ENCODE results near the gene PDE4B. TPM values are rescaled to one million over a fixed set of nuclear protein-coding genes. Genes with fewer than 3 reads are reported as not detected.

The PDE4B gene
- total RNA-seq, 4 donors from 2014 or later = 5.2 to 16.6 (median 9.6) TPM

- no peak for TF ChIP-seq EP300 (IDR thresholded peaks at IDR 0.05)
- TF ChIP-seq, protein P1, sequence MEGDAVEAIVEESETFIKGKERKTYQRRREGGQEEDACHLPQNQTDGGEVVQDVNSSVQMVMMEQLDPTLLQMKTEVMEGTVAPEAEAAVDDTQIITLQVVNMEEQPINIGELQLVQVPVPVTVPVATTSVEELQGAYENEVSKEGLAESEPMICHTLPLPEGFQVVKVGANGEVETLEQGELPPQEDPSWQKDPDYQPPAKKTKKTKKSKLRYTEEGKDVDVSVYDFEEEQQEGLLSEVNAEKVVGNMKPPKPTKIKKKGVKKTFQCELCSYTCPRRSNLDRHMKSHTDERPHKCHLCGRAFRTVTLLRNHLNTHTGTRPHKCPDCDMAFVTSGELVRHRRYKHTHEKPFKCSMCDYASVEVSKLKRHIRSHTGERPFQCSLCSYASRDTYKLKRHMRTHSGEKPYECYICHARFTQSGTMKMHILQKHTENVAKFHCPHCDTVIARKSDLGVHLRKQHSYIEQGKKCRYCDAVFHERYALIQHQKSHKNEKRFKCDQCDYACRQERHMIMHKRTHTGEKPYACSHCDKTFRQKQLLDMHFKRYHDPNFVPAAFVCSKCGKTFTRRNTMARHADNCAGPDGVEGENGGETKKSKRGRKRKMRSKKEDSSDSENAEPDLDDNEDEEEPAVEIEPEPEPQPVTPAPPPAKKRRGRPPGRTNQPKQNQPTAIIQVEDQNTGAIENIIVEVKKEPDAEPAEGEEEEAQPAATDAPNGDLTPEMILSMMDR (IDR thresholded peaks at IDR 0.05) = no peak
- no peak for TF ChIP-seq POLR2A (IDR thresholded peaks at IDR 0.05)
- Histone ChIP-seq H3K9me3 (no peaks in the 10 kb centered on the region), H3K27ac (no peak overlapping the region), H3K4me1 (no peaks in the 10 kb centered on the region), H3K4me3 (no peak overlapping the region), H3K27me3 (no peaks in the 10 kb centered on the region), H3K36me3 (no peaks in the 10 kb centered on the region)
- no peak for DNase-seq (ENCODE audit: low spot score in 2 of 2)
- 55 to 63% methylated on average over 2 of the region's 2 CpGs for WGBS, 2 donors
Measured at GRCh38 chr1:65910432-65910831, 117.7 kb downstream of the PDE4B start.

GRCh38 chr1:65911679-65912078, 119.0 kb downstream of the PDE4B start:
- H3K27ac ChIP-seq = no peak overlapping the region
- H3K9me3 ChIP-seq = no peaks in the 10 kb centered on the region
- TF ChIP-seq EP300 (IDR thresholded peaks at IDR 0.05) (no peak), POLR2A (IDR thresholded peaks at IDR 0.05) (no peak)
- no peaks in the 10 kb centered on the region for H3K36me3 ChIP-seq
- no peak for DNase-seq (ENCODE audit: low spot score in 2 of 2)
- no peak overlapping the region for H3K4me3 ChIP-seq
- 76 to 81% methylated on average over 2 of the region's 2 CpGs for WGBS, 2 donors
- no peaks in the 10 kb centered on the region for H3K27me3 ChIP-seq
- H3K4me1 ChIP-seq = no peaks in the 10 kb centered on the region

DNA sequence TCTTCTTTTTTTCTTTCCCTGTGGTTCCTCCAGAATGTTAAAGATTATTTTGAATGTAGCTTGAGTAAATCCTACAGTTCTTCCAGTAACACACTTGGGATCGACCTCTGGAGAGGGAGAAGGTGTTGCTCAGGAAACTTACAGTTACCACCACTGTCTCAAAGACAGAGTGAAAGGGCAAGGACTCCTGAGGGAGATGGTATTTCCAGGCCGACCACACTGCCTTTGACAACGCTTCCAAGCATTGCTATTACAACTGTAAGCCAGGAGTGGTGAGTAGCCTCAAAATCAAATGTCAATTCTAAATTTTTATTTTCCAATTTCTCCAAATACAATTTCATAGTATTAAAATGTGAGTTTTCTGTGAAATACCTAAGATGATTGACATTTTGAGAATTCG, 125.9 kb downstream of the PDE4B start:
- WGBS, 2 donors = 59 to 62% methylated on average over 4 of the region's 4 CpGs
- H3K27ac ChIP-seq = no peak overlapping the region
- H3K36me3 ChIP-seq = no peaks in the 10 kb centered on the region
- no peak overlapping the region for H3K4me3 ChIP-seq
- no peaks in the 10 kb centered on the region for H3K9me3 ChIP-seq
- DNase-seq (ENCODE audit: low spot score in 2 of 2) = no peak
- H3K4me1 ChIP-seq = no peaks in the 10 kb centered on the region
- no peak for TF ChIP-seq EP300 (IDR thresholded peaks at IDR 0.05)
- TF ChIP-seq POLR2A (IDR thresholded peaks at IDR 0.05) = no peak
- TF ChIP-seq, protein P1 (IDR thresholded peaks at IDR 0.05) = no peak
- H3K27me3 ChIP-seq = no peaks in the 10 kb centered on the region

GRCh38 chr1:65921446-65921845, 128.8 kb downstream of the PDE4B start:
- H3K27me3 ChIP-seq = no peaks in the 10 kb centered on the region
- DNase-seq (ENCODE audit: low spot score in 2 of 2) = no peak
- WGBS, 2 donors = 58 to 67% methylated on average over 4 of the region's 4 CpGs
- no peak overlapping the region for H3K27ac ChIP-seq
- no peak for TF ChIP-seq POLR2A (IDR thresholded peaks at IDR 0.05)
- TF ChIP-seq, protein P1 (IDR thresholded peaks at IDR 0.05) = no peak
- no peak for TF ChIP-seq EP300 (IDR thresholded peaks at IDR 0.05)
- no peaks in the 10 kb centered on the region for H3K9me3 ChIP-seq
- H3K36me3 ChIP-seq = no peaks in the 10 kb centered on the region
- H3K4me3 ChIP-seq = no peak overlapping the region
- H3K4me1 ChIP-seq = no peaks in the 10 kb centered on the region

DNA sequence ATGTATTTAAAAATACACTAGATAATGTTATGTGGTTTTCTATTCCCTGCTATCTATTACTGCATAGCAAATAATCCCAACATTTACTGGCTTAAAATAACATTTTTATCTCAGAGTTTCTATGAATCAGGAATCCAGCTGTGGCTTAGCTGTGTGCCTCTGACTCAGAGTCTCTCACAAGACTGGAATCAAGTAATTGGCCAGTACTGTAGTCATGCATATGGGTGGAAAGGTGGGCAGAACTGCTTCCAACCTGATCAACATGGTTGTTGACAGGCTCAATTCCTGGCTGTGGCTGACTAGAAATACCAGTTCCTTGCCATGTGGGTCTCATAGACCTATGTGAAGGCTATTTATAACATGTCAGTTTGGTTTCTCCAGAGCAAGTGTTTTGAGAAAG, 131.8 kb downstream of the PDE4B start:
- no peak overlapping the region for H3K27ac ChIP-seq
- no peaks in the 10 kb centered on the region for H3K27me3 ChIP-seq
- H3K36me3 ChIP-seq = no peaks in the 10 kb centered on the region
- TF ChIP-seq POLR2A (IDR thresholded peaks at IDR 0.05) (no peak), EP300 (IDR thresholded peaks at IDR 0.05) (no peak)
- TF ChIP-seq, protein P1 (IDR thresholded peaks at IDR 0.05) = no peak
- no peak for DNase-seq (ENCODE audit: low spot score in 2 of 2)
- H3K4me3 ChIP-seq = no peak overlapping the region
- no peaks in the 10 kb centered on the region for H3K4me1 ChIP-seq
- H3K9me3 ChIP-seq = no peaks in the 10 kb centered on the region

GRCh38 chr1:65938506-65938905, 145.8 kb downstream of the PDE4B start:
- Histone ChIP-seq H3K27me3 (no peaks in the 10 kb centered on the region), H3K4me1 (no peaks in the 10 kb centered on the region), H3K9me3 (no peaks in the 10 kb centered on the region), H3K36me3 (no peaks in the 10 kb centered on the region), H3K4me3 (no peak overlapping the region), H3K27ac (no peak overlapping the region)
- no peak for DNase-seq (ENCODE audit: low spot score in 2 of 2)
- TF ChIP-seq POLR2A (IDR thresholded peaks at IDR 0.05) (no peak), EP300 (IDR thresholded peaks at IDR 0.05) (no peak)
- TF ChIP-seq, protein P1 (IDR thresholded peaks at IDR 0.05) = no peak
